WTC11 (cell line): Measurements from ENCODE around the gene SOX18. TPM values are rescaled to one million over a fixed set of nuclear protein-coding genes. Genes with fewer than 3 reads are reported as not detected.

Source experiments
- ATAC-seq: fragments of 200-7000 bp; cut with Tn5 transposase; 2 replicates; pipeline ENCODE4 v1.10.0; 2021; ENCODE audit warnings: mild to moderate bottlenecking, moderate library complexity
- CTCF ChIA-PET: fragments of 300-600 bp; sonication (Branson Sonifier 250); formaldehyde crosslinking; loops from one replicate; lab custom pipeline; 2021; ENCODE audit warnings: antibody characterized with exemption; lab: Charles Lee
- POLR2A ChIA-PET: fragments of 350-600 bp; sonication (Branson Sonifier 250); formaldehyde crosslinking; loops from one replicate; lab custom pipeline; 2021; ENCODE audit warnings: antibody characterized with exemption; lab: Charles Lee
- DNase-seq: peaks from one replicate; pipeline ENCODE4 v3.0.0; 2021; ENCODE audit warnings: low spot score
- H3K27ac Mint-ChIP-seq: 2 replicates; pipeline ENCODE4 v1.8.0; 2021; ENCODE audit warnings: mixed read lengths
- H3K27me3 Mint-ChIP-seq: 2 replicates; pipeline ENCODE4 v1.8.0; 2021; ENCODE audit warnings: low read depth, mild to moderate bottlenecking, moderate library complexity, mixed read lengths
- H3K36me3 Mint-ChIP-seq: 2 replicates; pipeline ENCODE4 v1.8.0; 2021; ENCODE audit warnings: mixed read lengths
- H3K4me1 Mint-ChIP-seq: 2 replicates; pipeline ENCODE4 v1.8.0; 2022; ENCODE audit warnings: mixed read lengths
- H3K4me3 Mint-ChIP-seq: 2 replicates; pipeline ENCODE4 v1.8.0; 2021; ENCODE audit warnings: mild to moderate bottlenecking, moderate library complexity, mixed read lengths
- H3K9me3 Mint-ChIP-seq: 2 replicates; pipeline ENCODE4 v1.8.0; 2021; ENCODE audit warnings: mixed read lengths
- ATF1 ChIP-seq: sonication (generic); formaldehyde crosslinking; IDR thresholded peaks from 2 replicates; pipeline ENCODE4 v1.8.1; 2023; ENCODE audit warnings: mild to moderate bottlenecking, moderate library complexity, missing genetic modification reagents
- CREB1 ChIP-seq: sonication (generic); formaldehyde crosslinking; IDR thresholded peaks from 2 replicates; pipeline ENCODE4 v1.8.0; 2023; ENCODE audit warnings: mild to moderate bottlenecking, missing genetic modification reagents
- EMX1 ChIP-seq: fragments of 250-450 bp; sonication (Bioruptor Pico); IDR thresholded peaks from 2 replicates; pipeline ENCODE4 v1.8.0; 2021; ENCODE audit warnings: mild to moderate bottlenecking
- FOXJ3 ChIP-seq: sonication (generic); formaldehyde crosslinking; IDR thresholded peaks from 2 replicates; pipeline ENCODE4 v1.9.0; 2021; ENCODE audit warnings: missing genetic modification reagents, mild to moderate bottlenecking, borderline replicate concordance
- JAZF1 ChIP-seq: fragments of 250-450 bp; sonication (Bioruptor Pico); IDR thresholded peaks from 2 replicates; pipeline ENCODE4 v1.9.0; 2021; ENCODE audit warnings: moderate library complexity, mild to moderate bottlenecking, inconsistent platforms
- MXD4 ChIP-seq: fragments of 250-450 bp; sonication (Bioruptor Pico); IDR thresholded peaks from 2 replicates; pipeline ENCODE4 v1.8.0; 2021; ENCODE audit warnings: mild to moderate bottlenecking, moderate library complexity, borderline replicate concordance
- MYBL2 ChIP-seq: sonication (generic); formaldehyde crosslinking; IDR thresholded peaks from 2 replicates; pipeline ENCODE4 v1.8.1; 2023; ENCODE audit warnings: mild to moderate bottlenecking, moderate library complexity, missing genetic modification reagents
- NR1H2 ChIP-seq: sonication (generic); formaldehyde crosslinking; IDR thresholded peaks from 2 replicates; pipeline ENCODE4 v1.9.0; 2021; ENCODE audit warnings: mild to moderate bottlenecking, moderate library complexity, missing genetic modification reagents
- SMAD4 ChIP-seq: sonication (generic); formaldehyde crosslinking; IDR thresholded peaks from 2 replicates; pipeline ENCODE4 v1.8.0; 2022; ENCODE audit warnings: mild to moderate bottlenecking, missing genetic modification reagents
- SP1 ChIP-seq: sonication (generic); formaldehyde crosslinking; conservative IDR thresholded peaks from 2 replicates; pipeline ENCODE4 v1.8.1; 2022; ENCODE audit warnings: missing genetic modification reagents
- TCF7 ChIP-seq: sonication (generic); formaldehyde crosslinking; IDR thresholded peaks from 2 replicates; pipeline ENCODE4 v1.8.0; 2022; ENCODE audit warnings: mild to moderate bottlenecking, low read depth, missing genetic modification reagents, moderate library complexity
- TEAD1 ChIP-seq: sonication (generic); formaldehyde crosslinking; IDR thresholded peaks from 2 replicates; pipeline ENCODE4 v1.8.0; 2022; ENCODE audit warnings: mild to moderate bottlenecking, missing genetic modification reagents
- ZNF317 ChIP-seq: sonication (generic); formaldehyde crosslinking; IDR thresholded peaks from 2 replicates; pipeline ENCODE4 v1.8.1; 2023; ENCODE audit warnings: low read depth, mild to moderate bottlenecking, moderate library complexity, missing genetic modification reagents, borderline replicate concordance
- ZNF396 ChIP-seq: fragments of 250-450 bp; sonication (Bioruptor Pico); IDR thresholded peaks from 2 replicates; pipeline ENCODE4 v1.8.0; 2021; ENCODE audit warnings: mild to moderate bottlenecking, moderate library complexity, borderline replicate concordance
- ZNF416 ChIP-seq: fragments of 250-450 bp; sonication (Bioruptor Pico); IDR thresholded peaks from 2 replicates; pipeline ENCODE4 v1.9.0; 2021; ENCODE audit warnings: mild to moderate bottlenecking, inconsistent platforms
- ZNF671 ChIP-seq: fragments of 250-450 bp; sonication (Bioruptor Pico); IDR thresholded peaks from 2 replicates; pipeline ENCODE4 v1.8.0; 2021; ENCODE audit warnings: mild to moderate bottlenecking
- total RNA-seq: library from RNA; stranded (reverse); gene quantifications from 3 replicates; pipeline ENCODE4 v1.2.3, GENCODE V29; 2021
- TF ChIP-seq, protein P1 (sequence below): sonication (generic); formaldehyde crosslinking; IDR thresholded peaks from 2 replicates; pipeline ENCODE4 v1.8.1; 2022; ENCODE audit warnings: mild to moderate bottlenecking, missing genetic modification reagents, moderate library complexity, borderline replicate concordance
- TF ChIP-seq, protein P2 (sequence below): sonication (generic); formaldehyde crosslinking; IDR thresholded peaks from 2 replicates; pipeline ENCODE4 v1.8.1; 2023; ENCODE audit warnings: mild to moderate bottlenecking, missing genetic modification reagents

The SOX18 gene
- total RNA-seq, 1 experiment from 2014 or later = 0.81 TPM

DNA sequence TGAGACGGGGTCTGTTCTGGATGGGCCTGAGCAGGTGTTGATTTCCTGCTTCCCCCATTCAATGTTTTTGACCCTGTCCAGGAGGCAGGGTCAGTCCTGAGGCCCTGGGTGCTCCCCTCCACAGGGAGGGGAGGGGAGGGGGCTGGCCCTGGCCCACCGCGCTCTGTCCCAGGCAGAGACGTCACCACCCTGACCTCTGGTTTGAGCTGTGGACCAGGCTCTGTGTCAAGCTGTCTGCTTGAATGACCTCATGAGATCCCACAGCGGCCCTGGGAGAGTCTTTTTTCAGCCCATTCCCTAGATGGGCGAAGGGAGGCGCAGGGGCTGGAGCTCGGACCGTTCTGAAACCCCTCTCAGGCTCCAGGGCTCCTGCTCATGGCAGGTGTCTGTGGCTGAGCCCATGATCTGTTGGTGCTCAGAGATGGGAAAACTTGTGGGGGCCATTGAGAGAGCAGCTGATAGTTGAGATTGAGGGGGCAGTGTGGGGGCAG, 43.6 kb upstream of the SOX18 start:
- no peak for TF ChIP-seq ZNF416 (CRISPR knock-in tag)
- TF ChIP-seq, protein P1, sequence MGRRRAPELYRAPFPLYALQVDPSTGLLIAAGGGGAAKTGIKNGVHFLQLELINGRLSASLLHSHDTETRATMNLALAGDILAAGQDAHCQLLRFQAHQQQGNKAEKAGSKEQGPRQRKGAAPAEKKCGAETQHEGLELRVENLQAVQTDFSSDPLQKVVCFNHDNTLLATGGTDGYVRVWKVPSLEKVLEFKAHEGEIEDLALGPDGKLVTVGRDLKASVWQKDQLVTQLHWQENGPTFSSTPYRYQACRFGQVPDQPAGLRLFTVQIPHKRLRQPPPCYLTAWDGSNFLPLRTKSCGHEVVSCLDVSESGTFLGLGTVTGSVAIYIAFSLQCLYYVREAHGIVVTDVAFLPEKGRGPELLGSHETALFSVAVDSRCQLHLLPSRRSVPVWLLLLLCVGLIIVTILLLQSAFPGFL (CRISPR knock-in tag) = no peak
- TF ChIP-seq, all 79 proteins: peak for 0
- DNase-seq (no peak), ATAC-seq (no peak)
- H3K4me1 Mint-ChIP-seq = peaks cover 7% of the 10 kb centered on the region
- ChIA-PET CTCF (interaction anchor here (0.7 to 1.2 kb wide), 3 partner anchors 9 to 27 kb away, joined by 3 to 6 read pairs (median 4); partner anchors contain the start of gene LKAAEAR1), POLR2A (no interaction called here)
- peaks cover 6% of the 10 kb centered on the region for H3K36me3 Mint-ChIP-seq
- no peak overlapping the region for H3K4me3 Mint-ChIP-seq
- H3K27me3 Mint-ChIP-seq = peaks cover 11% of the 10 kb centered on the region; the same call in 1 of the 2 replicates
- peaks cover 13% of the 10 kb centered on the region for H3K9me3 Mint-ChIP-seq
- H3K27ac Mint-ChIP-seq = no peak overlapping the region

DNA sequence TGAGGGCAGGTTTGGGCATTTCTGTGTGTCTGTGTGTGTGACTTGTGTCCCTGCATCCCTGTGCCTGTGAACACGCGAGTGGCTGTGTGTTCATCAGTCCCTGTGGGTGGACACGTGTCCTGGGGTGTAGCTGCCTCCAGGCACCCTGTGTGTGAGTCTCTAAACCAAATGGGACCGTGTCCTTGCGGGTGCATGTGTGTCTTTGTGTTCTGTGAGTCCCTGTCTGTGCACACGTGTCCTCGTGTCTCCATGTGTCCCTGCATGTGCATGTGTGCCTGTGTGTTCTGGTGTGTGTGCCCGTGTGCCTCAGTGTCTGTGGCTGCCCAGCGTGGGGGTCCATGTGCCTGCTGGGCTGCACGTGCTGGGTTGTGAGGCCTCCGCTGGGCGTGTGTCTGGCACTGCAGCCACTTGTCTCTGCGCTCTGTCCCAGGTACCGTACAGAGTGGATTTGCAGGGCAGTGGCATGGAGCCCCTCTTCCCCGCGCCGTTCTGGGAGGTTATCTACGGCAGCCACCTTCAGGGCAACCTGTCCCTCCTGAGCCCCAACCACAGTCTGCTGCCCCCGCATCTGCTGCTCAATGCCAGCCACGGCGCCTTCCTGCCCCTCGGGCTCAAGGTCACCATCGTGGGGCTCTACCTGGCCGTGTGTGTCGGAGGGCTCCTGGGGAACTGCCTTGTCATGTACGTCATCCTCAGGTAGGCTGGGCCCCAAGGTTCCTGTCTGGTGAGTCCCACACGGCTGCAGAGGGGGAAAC, 43.0 kb upstream of the SOX18 start:
- H3K27ac Mint-ChIP-seq = peak overlapping the region; percentile 85; the same call in 1 of the 2 replicates
- peaks cover 16% of the 10 kb centered on the region for H3K9me3 Mint-ChIP-seq
- DNase-seq = no peak
- H3K4me3 Mint-ChIP-seq = no peak overlapping the region
- peak; percentile 25 for ATAC-seq
- H3K27me3 Mint-ChIP-seq = peaks cover 11% of the 10 kb centered on the region; the same call in 1 of the 2 replicates
- peaks cover 6% of the 10 kb centered on the region for H3K36me3 Mint-ChIP-seq
- TF ChIP-seq MXD4 (CRISPR knock-in tag) (no peak), MYBL2 (no peak), NR1H2 (CRISPR knock-in tag) (no peak), TEAD1 (CRISPR knock-in tag) (no peak), TCF7 (CRISPR knock-in tag) (no peak), CREB1 (no peak), ATF1 (CRISPR knock-in tag) (no peak), FOXJ3 (CRISPR knock-in tag) (no peak)
- TF ChIP-seq, protein P2, sequence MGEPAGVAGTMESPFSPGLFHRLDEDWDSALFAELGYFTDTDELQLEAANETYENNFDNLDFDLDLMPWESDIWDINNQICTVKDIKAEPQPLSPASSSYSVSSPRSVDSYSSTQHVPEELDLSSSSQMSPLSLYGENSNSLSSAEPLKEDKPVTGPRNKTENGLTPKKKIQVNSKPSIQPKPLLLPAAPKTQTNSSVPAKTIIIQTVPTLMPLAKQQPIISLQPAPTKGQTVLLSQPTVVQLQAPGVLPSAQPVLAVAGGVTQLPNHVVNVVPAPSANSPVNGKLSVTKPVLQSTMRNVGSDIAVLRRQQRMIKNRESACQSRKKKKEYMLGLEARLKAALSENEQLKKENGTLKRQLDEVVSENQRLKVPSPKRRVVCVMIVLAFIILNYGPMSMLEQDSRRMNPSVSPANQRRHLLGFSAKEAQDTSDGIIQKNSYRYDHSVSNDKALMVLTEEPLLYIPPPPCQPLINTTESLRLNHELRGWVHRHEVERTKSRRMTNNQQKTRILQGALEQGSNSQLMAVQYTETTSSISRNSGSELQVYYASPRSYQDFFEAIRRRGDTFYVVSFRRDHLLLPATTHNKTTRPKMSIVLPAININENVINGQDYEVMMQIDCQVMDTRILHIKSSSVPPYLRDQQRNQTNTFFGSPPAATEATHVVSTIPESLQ (CRISPR knock-in tag) = no peak
- ChIA-PET POLR2A (interaction anchor here (1.2 kb wide), 1 partner anchor 38 kb away, joined by 3 read pairs; no protein-coding TSS in a partner anchor), CTCF (interaction anchor here (0.7 to 3.4 kb wide), 8 partner anchors 9 to 53 kb away, joined by 3 to 26 read pairs (median 6); partner anchors contain the start of gene LKAAEAR1)
- H3K4me1 Mint-ChIP-seq = peaks cover 7% of the 10 kb centered on the region

DNA sequence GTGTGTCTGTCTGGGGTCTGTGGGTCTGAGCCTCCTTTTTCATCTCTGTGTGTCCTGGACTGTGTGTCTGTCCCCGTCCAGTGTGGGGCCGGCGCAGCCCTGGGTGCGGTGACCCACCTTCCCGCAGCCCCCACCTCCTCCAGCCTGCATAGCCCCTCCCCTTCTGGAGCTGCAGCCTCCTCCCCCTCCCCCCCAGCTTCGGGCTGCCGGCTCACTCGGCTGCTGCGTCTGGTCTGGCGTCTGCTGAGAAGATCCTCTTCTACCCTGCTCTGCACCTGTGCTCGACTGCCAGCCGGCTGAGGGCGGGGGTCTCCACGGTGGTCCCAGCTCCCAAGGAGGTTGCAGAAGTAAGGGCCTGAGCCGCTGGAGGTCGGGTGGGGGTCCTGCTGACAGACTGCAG, 42.3 kb upstream of the SOX18 start:
- H3K27me3 Mint-ChIP-seq = peaks cover 11% of the 10 kb centered on the region; the same call in 1 of the 2 replicates
- no peak overlapping the region for H3K27ac Mint-ChIP-seq
- ChIA-PET POLR2A (interaction anchor here (1.2 kb wide), 1 partner anchor 38 kb away, joined by 3 read pairs; no protein-coding TSS in a partner anchor), CTCF (interaction anchor here (0.6 to 3.4 kb wide), 6 partner anchors 8 to 187 kb away, joined by 3 to 26 read pairs (median 8); partner anchors contain the start of gene LKAAEAR1)
- H3K9me3 Mint-ChIP-seq = peaks cover 12% of the 10 kb centered on the region
- H3K4me1 Mint-ChIP-seq = peaks cover 7% of the 10 kb centered on the region
- peaks cover 4% of the 10 kb centered on the region for H3K36me3 Mint-ChIP-seq
- ATAC-seq (peak; percentile 78), DNase-seq (no peak)
- no peak overlapping the region for H3K4me3 Mint-ChIP-seq
- TF ChIP-seq SMAD4 (CRISPR knock-in tag) (no peak), EMX1 (no peak), ZNF317 (CRISPR knock-in tag) (no peak)

DNA sequence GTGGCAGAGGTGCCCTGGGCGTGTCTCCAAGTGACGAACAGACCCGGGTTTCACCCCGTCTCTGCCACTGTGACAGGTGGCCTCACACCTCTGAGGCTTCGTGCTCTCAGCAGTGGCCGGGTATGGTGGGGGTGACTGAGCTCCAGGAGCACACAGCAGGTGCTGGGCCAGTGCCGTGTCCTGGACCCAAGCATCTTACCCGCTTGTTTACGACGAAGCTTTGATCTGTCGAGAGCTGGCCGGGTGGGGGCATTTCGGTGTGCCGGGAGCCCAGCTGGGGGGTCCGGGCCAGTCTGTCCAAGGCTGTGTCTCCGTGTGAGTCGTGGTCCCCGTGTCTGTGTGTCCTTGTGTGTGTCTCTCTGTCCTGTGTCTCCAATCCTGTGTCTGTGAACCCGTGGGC, 41.9 kb upstream of the SOX18 start:
- TF ChIP-seq ZNF396 (no peak), ZNF671 (CRISPR knock-in tag) (no peak), MXD4 (CRISPR knock-in tag) (no peak), SP1 (CRISPR knock-in tag) (no peak), JAZF1 (no peak)
- TF ChIP-seq, protein P2 (CRISPR knock-in tag) = no peak
- Mint-ChIP-seq H3K4me1 (peaks cover 7% of the 10 kb centered on the region), H3K36me3 (no peaks in the 10 kb centered on the region; the same call in 1 of the 2 replicates), H3K9me3 (peaks cover 8% of the 10 kb centered on the region), H3K4me3 (no peak overlapping the region), H3K27me3 (peaks cover 11% of the 10 kb centered on the region), H3K27ac (no peak overlapping the region)
- DNase-seq (no peak), ATAC-seq (no peak)
- CTCF ChIA-PET = interaction anchor here (0.6 to 3.4 kb wide), 6 partner anchors 8 to 188 kb away, joined by 3 to 26 read pairs (median 8); partner anchors contain the start of gene LKAAEAR1
- POLR2A ChIA-PET = interaction anchor here (1.2 kb wide), 1 partner anchor 37 kb away, joined by 3 read pairs; no protein-coding TSS in a partner anchor
